ENCODE results near the gene SPOCK3. TPM values are rescaled to one million over a fixed set of nuclear protein-coding genes. Genes with fewer than 3 reads are reported as not detected.
"Not testable (repeated sequence)": the region's sequence is repeated elsewhere in the genome, so short reads cannot be mapped to it uniquely, and the experiment has no call there.

Gene SPOCK3
- total RNA-seq, 4 donors from 2014 or later: not detected

GRCh38 chr4:166734797-166735196 is 499.5 kb downstream of the SPOCK3 start:
- no peak for TF ChIP-seq CTCF (IDR thresholded peaks at IDR 0.05)
- TF ChIP-seq POLR2A (IDR thresholded peaks at IDR 0.05): no peak
- DNase-seq (ENCODE audit: low spot score in 2 of 2): no peak
- 88 to 90% methylated on average over 3 of the region's 3 CpGs for WGBS, 2 donors
- intact Hi-C loops (cut with DNase I; ENCODE audit: low total_unique reads): no loop called here
- H3K4me3 ChIP-seq (ENCODE audit: low read depth, poor library complexity, severe bottlenecking): no peak overlapping the region

GRCh38 chr4:166733686-166734085 is 500.6 kb downstream of the SPOCK3 start:
- intact Hi-C loops (cut with DNase I; ENCODE audit: low total_unique reads): no loop called here

GRCh38 chr4:166726832-166727231 is 507.5 kb downstream of the SPOCK3 start:
- no peak for DNase-seq (ENCODE audit: low spot score in 2 of 2)
- intact Hi-C loops (cut with DNase I; ENCODE audit: low total_unique reads): no loop called here
- 73 to 82% methylated on average over 5 of the region's 5 CpGs for WGBS, 2 donors
- TF ChIP-seq POLR2A (IDR thresholded peaks at IDR 0.05): no peak
- no peak for TF ChIP-seq CTCF (IDR thresholded peaks at IDR 0.05)
- H3K4me3 ChIP-seq (ENCODE audit: low read depth, poor library complexity, severe bottlenecking): no peak overlapping the region

More at GRCh38 chr4:166733686-166734085, 500.6 kb downstream of the SPOCK3 start:
- H3K4me3 ChIP-seq (ENCODE audit: low read depth, poor library complexity, severe bottlenecking): no peak overlapping the region
- 78 to 81% methylated on average over 3 of the region's 3 CpGs for WGBS, 2 donors
- TF ChIP-seq CTCF (IDR thresholded peaks at IDR 0.05) (no peak), POLR2A (IDR thresholded peaks at IDR 0.05) (no peak)
- no peak for DNase-seq (ENCODE audit: low spot score in 2 of 2)

GRCh38 chr4:166724369-166724768 is 509.9 kb downstream of the SPOCK3 start:
- 76 to 94% methylated on average over 1 of the region's 1 CpG for WGBS, 2 donors
- TF ChIP-seq POLR2A (IDR thresholded peaks at IDR 0.05): no peak
- intact Hi-C loops (cut with DNase I; ENCODE audit: low total_unique reads): no loop called here
- H3K4me3 ChIP-seq (ENCODE audit: low read depth, poor library complexity, severe bottlenecking): no peak overlapping the region
- no peak for DNase-seq (ENCODE audit: low spot score in 2 of 2)

- no peak overlapping the region for H3K4me3 ChIP-seq (ENCODE audit: low read depth, poor library complexity, severe bottlenecking)
- TF ChIP-seq POLR2A (IDR thresholded peaks at IDR 0.05) (no peak), CTCF (IDR thresholded peaks at IDR 0.05) (no peak)
- intact Hi-C loops (cut with DNase I; ENCODE audit: low total_unique reads): no loop called here
- DNase-seq (ENCODE audit: low spot score in 2 of 2): no peak
- WGBS, 2 donors: 85 to 89% methylated on average over 5 of the region's 5 CpGs
These were observed 510.7 kb downstream of the SPOCK3 start for GRCh38 chr4:166723532-166724140.

- 65 to 94% methylated on average over 12 of the region's 12 CpGs for WGBS, 2 donors
- H3K4me3 ChIP-seq (ENCODE audit: low read depth, poor library complexity, severe bottlenecking); intact Hi-C loops (cut with DNase I; ENCODE audit: low total_unique reads); DNase-seq (ENCODE audit: low spot score in 2 of 2): not testable (repeated sequence)
These were observed 518.3 kb downstream of the SPOCK3 start for GRCh38 chr4:166715748-166716713.
